GM15510 (cell line): ENCODE measurements around the gene AMZ2.
A peak's percentile ranks its signal among the peaks of the same experiment; 100 is the strongest.

Experiments used
- POLR2A ChIP-seq: IDR thresholded peaks from 3 replicates; pipeline ENCODE4 v1.6.1; 2011; ENCODE audit warnings: borderline replicate concordance; ENCODE audit not compliant: insufficient read length; ENCODE audit errors: extremely low read depth

AMZ2 gene

GRCh38 chr17:68247445-68248198, at the start of gene AMZ2:
AMZ2 (plus strand) TSS chr17:68248043; CDS start chr17:68250188, 2,145 bp downstream.
- TF ChIP-seq POLR2A: peak; percentile 92

- no peak for TF ChIP-seq POLR2A
Measured at GRCh38 chr17:68198931-68199836, 48.7 kb upstream of the AMZ2 start.

GRCh38 chr17:68199837-68200688, 47.8 kb upstream of the AMZ2 start:
- no peak for TF ChIP-seq POLR2A

- TF ChIP-seq POLR2A: no peak
Measured at GRCh38 chr17:68200689-68201417, 47.0 kb upstream of the AMZ2 start.

GRCh38 chr17:68204736-68205135, 43.1 kb upstream of the AMZ2 start:
- TF ChIP-seq POLR2A: no peak

- peak; percentile 68 for TF ChIP-seq POLR2A
Measured at GRCh38 chr17:68205251-68205807, 42.5 kb upstream of the AMZ2 start.

- TF ChIP-seq POLR2A: no peak
Measured at GRCh38 chr17:68205808-68206720, 41.8 kb upstream of the AMZ2 start.

- TF ChIP-seq POLR2A: no peak
Measured at GRCh38 chr17:68207651-68208253, 40.1 kb upstream of the AMZ2 start.

GRCh38 chr17:68210570-68211315, 37.1 kb upstream of the AMZ2 start:
- TF ChIP-seq POLR2A: no peak

- no peak for TF ChIP-seq POLR2A
Measured at GRCh38 chr17:68221786-68222185, 26.1 kb upstream of the AMZ2 start.

GRCh38 chr17:68222606-68223005, 25.2 kb upstream of the AMZ2 start:
- TF ChIP-seq POLR2A: no peak

- no peak for TF ChIP-seq POLR2A
Measured at GRCh38 chr17:68228817-68229570, 18.8 kb upstream of the AMZ2 start.

GRCh38 chr17:68229619-68230018, 18.2 kb upstream of the AMZ2 start:
- TF ChIP-seq POLR2A: no peak
